Measurements from ENCODE around the gene CDK2AP2.

GRCh38 chr11:67542971-67543370 is 35.0 kb upstream of the CDK2AP2 start:
- no peak for TF ChIP-seq EZH2phosphoT487 (IDR thresholded peaks at IDR 0.05; ENCODE audit: insufficient read depth, low read depth)
- no peak for TF ChIP-seq EZH2 (IDR thresholded peaks at IDR 0.05; ENCODE audit: insufficient read depth, poor library complexity, severe bottlenecking)

Measured in GM23248 (cell line).